ENCODE results near the gene TUBB1.
A peak's percentile ranks its signal among the peaks of the same experiment; 100 is the strongest.
"Not testable (repeated sequence)": the region's sequence is repeated elsewhere in the genome, so short reads cannot be mapped to it uniquely, and the experiment has no call there.

TUBB1 gene

GRCh38 chr20:59019217-59019616 is at the start of gene TUBB1:
Gene TUBB1, plus strand, starts transcription at chr20:59019429. Its CDS starts 94 bp downstream, at chr20:59019523.
- no peak within 1 kb of the TSS for H3K4me3 ChIP-seq (ENCODE audit: low read depth, low read length)
- DNase-seq (ENCODE audit: low read depth), result no peak

- H3K4me3 ChIP-seq (ENCODE audit: low read depth, low read length), result no peak overlapping the region
- no peak for DNase-seq (ENCODE audit: low read depth)
These were observed 49.8 kb upstream of the TUBB1 start for GRCh38 chr20:58969439-58969838.

DNA sequence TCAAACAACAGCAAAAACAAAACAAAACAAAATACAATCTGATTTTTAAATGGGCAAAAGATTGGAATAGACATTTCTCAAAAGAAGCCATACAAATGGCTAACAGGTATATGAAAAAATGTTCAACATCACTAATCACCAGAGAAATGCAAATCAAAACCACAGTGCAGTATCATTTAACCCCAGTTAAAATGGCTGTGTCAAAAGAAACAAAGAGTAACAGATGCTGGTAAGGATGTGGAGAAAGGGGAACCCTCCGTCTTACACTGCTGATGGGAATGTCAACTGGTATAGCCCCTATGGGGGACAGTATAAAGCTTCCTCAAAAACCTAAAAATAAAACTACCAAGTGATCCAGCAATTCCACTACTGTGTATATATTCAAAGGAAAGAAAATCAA is 49.1 kb upstream of the TUBB1 start:
- no peak overlapping the region for H3K4me3 ChIP-seq (ENCODE audit: low read depth, low read length)
- no peak for DNase-seq (ENCODE audit: low read depth)

DNA sequence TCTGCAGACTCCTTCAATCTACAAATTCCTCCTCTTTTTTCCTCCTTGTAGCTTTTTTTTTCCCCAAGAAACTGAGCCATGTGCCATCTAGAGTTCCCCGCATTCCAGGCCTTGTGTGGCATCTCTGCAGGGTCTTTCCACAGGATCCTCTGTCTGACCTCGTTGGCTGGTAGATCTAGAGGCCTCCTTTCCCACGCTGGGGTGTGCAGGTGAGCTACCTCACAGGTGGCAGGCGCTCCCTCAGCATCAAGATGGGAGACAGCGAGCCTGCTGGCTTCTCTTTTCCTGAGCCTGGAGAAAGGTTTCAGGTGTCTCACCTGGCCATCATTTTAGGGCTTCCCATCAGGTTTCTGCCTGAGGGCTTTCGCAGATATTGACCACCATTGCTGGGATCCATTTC is 47.8 kb upstream of the TUBB1 start:
- no peak overlapping the region for H3K4me3 ChIP-seq (ENCODE audit: low read depth, low read length)
- no peak for DNase-seq (ENCODE audit: low read depth)

- no peak for DNase-seq (ENCODE audit: low read depth)
- H3K4me3 ChIP-seq (ENCODE audit: low read depth, low read length), result no peak overlapping the region
These were observed 46.0 kb upstream of the TUBB1 start for GRCh38 chr20:58973179-58973578.

DNA sequence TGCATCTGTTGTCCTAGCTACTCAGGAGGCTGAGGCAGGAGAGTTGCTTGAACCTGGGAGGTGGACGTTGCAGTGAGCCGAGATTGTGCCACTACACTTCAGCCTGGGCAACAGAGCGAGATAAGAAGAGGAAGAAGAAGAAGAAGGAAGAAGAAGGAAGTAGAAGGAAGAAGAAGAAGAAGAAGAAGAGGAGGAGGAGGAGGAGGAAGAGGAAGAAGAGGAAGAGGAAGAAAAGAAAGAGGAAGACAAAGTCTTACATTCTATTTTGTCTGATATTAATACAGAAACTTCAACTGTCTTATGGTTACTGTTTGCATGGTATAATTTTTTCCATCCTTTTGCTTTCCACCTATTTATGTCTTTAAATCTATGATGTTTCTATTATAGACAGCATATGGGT is 45.4 kb upstream of the TUBB1 start:
- DNase-seq (ENCODE audit: low read depth), result no peak
- no peak overlapping the region for H3K4me3 ChIP-seq (ENCODE audit: low read depth, low read length)

GRCh38 chr20:58975353-58975752 is 43.9 kb upstream of the TUBB1 start:
- DNase-seq (ENCODE audit: low read depth), result no peak
- H3K4me3 ChIP-seq (ENCODE audit: low read depth, low read length), result no peak overlapping the region

GRCh38 chr20:58976061-58976730 is 43.0 kb upstream of the TUBB1 start:
- no peak for DNase-seq (ENCODE audit: low read depth)
- H3K4me3 ChIP-seq (ENCODE audit: low read depth, low read length), result no peak overlapping the region

DNA sequence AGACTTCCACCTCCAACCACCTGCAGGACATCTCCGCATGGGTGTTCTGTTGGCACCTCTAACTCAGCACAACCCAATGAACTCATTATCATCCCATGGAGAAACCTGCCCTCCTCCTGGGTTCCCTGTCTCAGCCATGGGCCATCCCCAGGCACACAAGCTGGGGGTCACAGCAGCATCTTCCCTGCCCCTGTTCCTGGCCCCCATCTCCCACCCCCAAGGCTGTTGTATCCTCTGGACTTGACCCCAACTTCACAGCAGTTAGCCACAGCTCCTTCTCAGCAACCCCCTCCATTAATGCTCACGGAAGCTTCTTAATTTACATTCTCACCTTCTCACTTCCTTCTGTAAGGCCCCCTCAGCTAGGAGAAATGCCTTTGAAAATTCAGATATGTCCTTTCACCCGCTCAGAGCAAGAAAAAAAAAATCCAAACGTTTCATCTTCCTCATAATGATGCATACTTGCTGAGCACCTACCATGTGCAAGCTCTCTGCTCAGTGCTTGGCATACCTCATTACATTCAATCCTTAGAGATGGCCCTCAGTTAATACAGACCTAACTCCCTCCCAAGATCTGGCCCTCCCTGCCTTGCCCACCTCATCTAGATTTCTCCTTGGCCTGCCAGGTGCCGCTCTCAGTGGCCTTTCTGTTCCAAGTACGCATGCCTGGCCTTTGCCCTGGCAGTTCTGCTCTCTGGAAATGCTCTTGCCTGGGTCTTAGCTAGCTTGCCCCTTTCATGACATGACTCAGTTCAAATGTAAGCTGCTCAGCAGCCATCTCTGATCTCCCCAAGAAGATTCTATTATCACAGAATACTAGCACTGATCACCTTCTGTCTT is 40.7 kb upstream of the TUBB1 start:
- no peak overlapping the region for H3K4me3 ChIP-seq (ENCODE audit: low read depth, low read length)
- DNase-seq (ENCODE audit: low read depth), result no peak

DNA sequence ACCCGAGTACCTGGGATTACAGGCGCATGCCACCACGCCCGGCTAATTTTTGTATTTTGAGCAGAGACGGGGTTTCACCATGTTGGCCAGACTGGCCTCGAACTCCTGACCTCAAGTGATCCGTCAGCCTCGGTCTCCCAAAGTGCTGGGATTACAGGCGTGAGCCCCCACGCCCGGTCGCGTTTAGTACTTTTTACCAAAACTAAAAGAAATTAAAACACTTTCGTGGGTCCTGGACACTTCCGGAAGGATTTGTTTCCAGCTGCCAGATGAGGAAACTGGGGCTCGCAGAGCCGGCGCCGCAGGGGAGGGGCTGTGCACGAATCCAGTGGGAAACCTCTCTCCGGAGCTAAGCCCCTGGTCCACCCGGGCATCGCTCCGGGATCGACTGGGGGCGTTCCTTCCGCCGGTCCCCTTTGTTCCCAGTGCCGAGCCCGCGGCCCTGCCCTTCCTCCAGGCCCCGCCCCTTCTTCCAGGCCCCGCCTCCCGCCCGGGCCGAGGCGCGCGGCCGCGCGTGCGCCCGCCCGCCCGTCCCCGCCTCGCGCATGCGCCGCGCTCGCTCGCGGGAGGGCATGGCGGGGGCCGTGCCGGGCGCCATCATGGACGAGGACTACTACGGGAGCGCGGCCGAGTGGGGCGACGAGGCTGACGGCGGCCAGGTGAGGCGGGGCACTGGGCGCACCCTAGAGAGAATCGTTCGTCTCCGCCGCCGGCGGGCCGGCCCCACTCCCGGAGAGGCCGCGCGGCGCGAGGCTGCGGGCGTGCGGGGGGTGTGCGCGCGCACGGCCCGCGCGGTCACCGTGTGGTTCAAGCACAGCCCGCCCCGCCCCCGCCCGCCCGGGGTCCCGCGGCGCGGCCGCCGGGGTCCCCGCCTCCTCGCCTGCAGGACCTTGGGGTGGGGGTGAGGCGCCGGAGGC is 38.3 kb upstream of the TUBB1 start, which contains the start of gene NELFCD:
NELFCD (plus strand) TSS at position 546 of the 917 bp plus-strand sequence; CDS start at position 600, 54 bp downstream.
- peak; percentile 21 for DNase-seq (ENCODE audit: low read depth)
- peak within 1 kb of the TSS; percentile 78 for H3K4me3 ChIP-seq (ENCODE audit: low read depth, low read length)

DNA sequence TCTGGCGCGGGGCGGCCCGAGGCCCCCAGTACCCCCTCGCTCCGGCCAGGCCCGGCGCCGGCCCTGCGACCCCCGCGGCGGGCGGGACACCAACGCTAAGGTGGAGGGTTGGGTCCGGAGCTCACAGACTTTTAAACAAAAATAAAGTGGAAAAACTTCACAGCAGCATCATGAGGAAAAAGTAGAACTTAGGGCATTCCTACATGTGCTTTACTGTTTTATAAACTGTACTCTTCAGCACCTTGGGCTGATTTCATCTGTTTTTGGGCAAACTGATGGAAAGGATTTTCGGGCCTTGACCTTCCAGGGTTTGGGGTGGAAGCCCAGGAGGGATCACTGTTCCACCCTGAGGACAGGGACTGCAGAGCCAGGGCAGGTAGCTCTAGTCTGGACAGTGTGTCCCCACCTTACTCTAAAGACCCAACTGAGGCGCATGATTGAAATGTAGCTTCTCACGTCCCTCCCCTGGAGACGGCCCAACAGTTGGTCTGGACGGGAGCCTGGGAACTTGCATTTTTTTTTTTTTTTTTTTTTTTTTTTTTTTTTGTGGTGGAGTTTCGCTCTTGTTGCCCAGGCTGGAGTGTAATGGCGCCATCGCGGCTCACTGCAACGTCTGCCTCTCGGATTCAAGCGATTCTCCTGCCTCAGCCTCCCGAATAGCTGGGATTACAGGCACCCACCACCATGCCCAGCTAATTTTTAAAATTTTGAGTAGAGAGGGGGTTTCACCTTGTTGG is 37.4 kb upstream of the TUBB1 start:
- H3K4me3 ChIP-seq (ENCODE audit: low read depth, low read length), result peak overlapping the region; percentile 78
- DNase-seq (ENCODE audit: low read depth), result no peak

GRCh38 chr20:58982406-58983114 is 36.7 kb upstream of the TUBB1 start:
- DNase-seq (ENCODE audit: low read depth), result no peak
- peak overlapping the region; percentile 78 for H3K4me3 ChIP-seq (ENCODE audit: low read depth, low read length)

DNA sequence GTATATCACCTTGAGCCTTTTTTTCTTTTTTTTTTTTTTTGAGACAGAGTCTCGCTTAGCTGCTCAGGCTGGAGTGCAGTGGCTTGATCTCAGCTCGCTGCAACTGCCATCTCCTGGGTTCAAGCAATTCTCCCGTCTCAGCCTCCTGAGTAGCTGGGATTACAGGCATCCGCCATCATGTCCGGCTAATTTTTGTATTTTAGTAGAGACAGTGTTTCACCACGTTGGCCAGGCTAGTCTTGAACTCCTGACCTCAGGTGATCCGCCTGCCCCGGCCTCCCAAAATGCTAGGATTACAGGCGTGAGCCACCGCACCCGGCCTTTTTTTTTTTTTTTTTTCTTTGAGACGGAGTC is 36.1 kb upstream of the TUBB1 start:
- not testable (repeated sequence) for H3K4me3 ChIP-seq (ENCODE audit: low read depth, low read length); DNase-seq (ENCODE audit: low read depth)

- DNase-seq (ENCODE audit: low read depth), result no peak
- no peak overlapping the region for H3K4me3 ChIP-seq (ENCODE audit: low read depth, low read length)
These were observed 34.5 kb upstream of the TUBB1 start for GRCh38 chr20:58984691-58985090.

DNA sequence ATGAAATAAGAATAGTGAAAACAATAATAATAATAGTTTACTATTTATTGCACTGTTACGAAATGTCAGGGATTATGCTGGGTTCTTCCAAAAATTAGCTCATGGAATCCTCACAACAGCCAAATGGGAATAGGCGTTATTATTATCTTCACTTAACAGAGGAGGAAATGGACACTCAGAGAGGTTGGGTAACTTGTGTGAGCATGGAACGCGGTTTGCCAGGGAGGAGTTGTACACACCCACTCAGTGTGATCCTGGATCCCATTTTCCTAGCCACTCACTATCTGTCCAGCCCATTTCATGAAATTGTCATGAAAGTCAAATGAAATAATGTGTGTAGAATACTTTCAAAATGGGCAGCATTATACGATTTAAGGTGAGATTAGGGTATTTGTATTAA is 33.6 kb upstream of the TUBB1 start:
- no peak overlapping the region for H3K4me3 ChIP-seq (ENCODE audit: low read depth, low read length)
- no peak for DNase-seq (ENCODE audit: low read depth)

- no peak overlapping the region for H3K4me3 ChIP-seq (ENCODE audit: low read depth, low read length)
- no peak for DNase-seq (ENCODE audit: low read depth)
These were observed 32.8 kb upstream of the TUBB1 start for GRCh38 chr20:58986286-58986967.

DNA sequence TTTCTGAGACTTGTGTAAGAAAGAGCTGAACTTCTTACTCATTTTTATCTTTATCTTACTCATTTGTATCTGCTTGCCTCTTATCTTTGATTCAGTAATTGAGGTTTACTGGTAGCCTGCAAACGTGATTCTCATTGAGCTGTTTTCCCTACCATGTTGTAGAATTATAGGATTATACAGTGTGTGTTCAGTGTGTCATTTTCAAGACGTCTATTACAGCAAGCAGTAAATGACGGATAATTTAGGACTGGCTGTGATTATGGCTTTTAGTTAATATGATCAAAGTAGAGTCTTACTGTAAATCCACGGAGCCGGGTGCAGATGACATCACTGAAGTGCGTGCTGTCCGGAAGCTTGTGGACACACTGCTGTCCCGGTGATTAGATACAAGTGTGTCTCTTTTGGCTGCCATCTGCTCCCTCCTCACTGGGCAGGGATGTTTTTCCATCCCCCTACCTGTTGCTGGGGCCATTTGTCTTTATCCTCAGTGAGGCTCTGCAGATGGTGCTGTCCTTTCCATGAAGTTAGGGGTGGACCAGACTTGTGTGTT is 32.2 kb upstream of the TUBB1 start:
- no peak overlapping the region for H3K4me3 ChIP-seq (ENCODE audit: low read depth, low read length)

More for the DNA sequence above, 32.2 kb upstream of the TUBB1 start:
- no peak for DNase-seq (ENCODE audit: low read depth)
